Karpas-422 (cell line): ENCODE data around the gene AFF3. TPM values are rescaled to one million over a fixed set of nuclear protein-coding genes. Genes with fewer than 3 reads are reported as not detected.
A peak's percentile ranks its signal among the peaks of the same experiment; 100 is the strongest.
"Not testable (repeated sequence)": the region's sequence is repeated elsewhere in the genome, so short reads cannot be mapped to it uniquely, and the experiment has no call there.

Experiments used
- DNase-seq: peaks from one replicate; pipeline ENCODE4 v3.0.0-alpha.2; 2015
- H2AFZ ChIP-seq: fragments of 200-600 bp; sonication (generic); 2 replicates; pipeline ENCODE4 v1.6.1; 2014; ENCODE audit warnings: antibody characterized with exemption, low read length, mixed read lengths
- H3K27ac ChIP-seq: fragments of 200-600 bp; sonication (generic); 2 replicates; pipeline ENCODE4 v1.5.1; 2014; ENCODE audit warnings: mild to moderate bottlenecking, low read length, moderate library complexity
- H3K27me3 ChIP-seq: fragments of 200-600 bp; sonication (generic); 2 replicates; pipeline ENCODE4 v1.6.1; 2014; ENCODE audit warnings: low read length, mixed read lengths
- H3K36me3 ChIP-seq: fragments of 200-600 bp; sonication (generic); 2 replicates; pipeline ENCODE4 v1.6.1; 2014; ENCODE audit warnings: low read length, mixed read lengths; ENCODE audit not compliant: insufficient read depth
- H3K4me1 ChIP-seq: fragments of 200-600 bp; sonication (generic); 2 replicates; pipeline ENCODE4 v1.6.1; 2014; ENCODE audit warnings: mild to moderate bottlenecking, low read length, mixed read lengths
- H3K4me2 ChIP-seq: fragments of 200-600 bp; sonication (generic); 2 replicates; pipeline ENCODE4 v1.6.1; 2014; ENCODE audit warnings: low read length, low read depth, mild to moderate bottlenecking; ENCODE audit not compliant: poor library complexity, severe bottlenecking
- H3K4me3 ChIP-seq: fragments of 200-600 bp; sonication (generic); 2 replicates; pipeline ENCODE4 v1.5.1; 2014; ENCODE audit warnings: mild to moderate bottlenecking, antibody characterized with exemption, low read length, mixed read lengths
- H3K79me2 ChIP-seq: fragments of 200-600 bp; sonication (generic); 2 replicates; pipeline ENCODE4 v1.6.1; 2014; ENCODE audit warnings: mild to moderate bottlenecking, low read length, mixed read lengths
- H3K9ac ChIP-seq: fragments of 200-600 bp; sonication (generic); 2 replicates; pipeline ENCODE4 v1.6.0; 2014; ENCODE audit warnings: low read length
- H3K9me2 ChIP-seq: fragments of 200-600 bp; sonication (generic), shearing (Covaris generic); replicated peaks from 2 replicates; pipeline ENCODE4 v1.6.0; 2014; ENCODE audit warnings: mild to moderate bottlenecking, low read length, moderate library complexity; ENCODE audit not compliant: insufficient read depth
- H3K9me3 ChIP-seq: fragments of 300-700, 200-600 bp; sonication (generic); 2 replicates; pipeline ENCODE4 v1.6.1; 2014; ENCODE audit warnings: low read length, mixed read lengths
- H4K20me1 ChIP-seq: fragments of 200-600 bp; sonication (generic); 2 replicates; pipeline ENCODE4 v1.6.1; 2014; ENCODE audit warnings: mild to moderate bottlenecking, antibody characterized with exemption, low read length, low read depth; ENCODE audit not compliant: insufficient read depth
- total RNA-seq: library from RNA; depleted of rRNA; stranded (reverse); fragments of >200 nt; shearing (Covaris generic); gene quantifications from 2 replicates; pipeline ENCODE4 v1.2.3, GENCODE V29; 2014; ENCODE audit warnings: low replicate concordance

The AFF3 gene
- total RNA-seq, 1 experiment from 2014 or later = 99.7 TPM

- peak overlapping the region; percentile 34 for H3K4me2 ChIP-seq
- peak overlapping the region; percentile 42 for H3K9ac ChIP-seq
- 0 out of 2 replicates have a peak overlapping the region, but pooled peaks have one; percentile 13 for H3K4me3 ChIP-seq
- no peaks in the 10 kb centered on the region for H3K9me2 ChIP-seq
- peaks cover 27% of the 10 kb centered on the region; the same call in 1 of the 2 replicates for H4K20me1 ChIP-seq
- H3K79me2 ChIP-seq = 0 out of 2 replicates have a peak, but pooled peaks cover 9% of the 10 kb centered on the region
- peak overlapping the region; percentile 62 for H3K27ac ChIP-seq
- H3K9me3 ChIP-seq = no peaks in the 10 kb centered on the region
- no peaks in the 10 kb centered on the region for H3K27me3 ChIP-seq
- no peak for DNase-seq
- peaks cover 24% of the 10 kb centered on the region for H3K36me3 ChIP-seq
- H2AFZ ChIP-seq = no peak overlapping the region
- H3K4me1 ChIP-seq = peaks cover 93% of the 10 kb centered on the region
These were observed 32.3 kb downstream of the AFF3 start for GRCh38 chr2:100109986-100110613.

GRCh38 chr2:100108648-100109020 is 33.8 kb downstream of the AFF3 start:
- not testable (repeated sequence) for H3K27me3 ChIP-seq, H3K9me3 ChIP-seq, H3K4me2 ChIP-seq, DNase-seq, H2AFZ ChIP-seq, H3K9ac ChIP-seq, H3K9me2 ChIP-seq, H3K4me3 ChIP-seq, H3K79me2 ChIP-seq, H3K27ac ChIP-seq
- Histone ChIP-seq H3K4me1 (peaks cover 80% of the 10 kb centered on the region), H4K20me1 (peaks cover 25% of the 10 kb centered on the region; the same call in 1 of the 2 replicates), H3K36me3 (peaks cover 24% of the 10 kb centered on the region)

GRCh38 chr2:100107906-100108647 is 34.3 kb downstream of the AFF3 start:
- no peak overlapping the region for H3K4me3 ChIP-seq
- H3K79me2 ChIP-seq = 0 out of 2 replicates have a peak, but pooled peaks cover 9% of the 10 kb centered on the region
- no peak for DNase-seq
- H4K20me1 ChIP-seq = peaks cover 21% of the 10 kb centered on the region; the same call in 1 of the 2 replicates
- H3K4me1 ChIP-seq = peaks cover 74% of the 10 kb centered on the region
- H3K9ac ChIP-seq = no peak overlapping the region
- H3K36me3 ChIP-seq = peaks cover 19% of the 10 kb centered on the region
- H3K4me2 ChIP-seq = peak overlapping the region; percentile 7
- H3K27ac ChIP-seq = no peak overlapping the region
- no peaks in the 10 kb centered on the region for H3K9me3 ChIP-seq
- no peak overlapping the region for H2AFZ ChIP-seq
- H3K27me3 ChIP-seq = no peaks in the 10 kb centered on the region
- no peaks in the 10 kb centered on the region for H3K9me2 ChIP-seq

- peak overlapping the region; percentile 7 for H3K4me2 ChIP-seq
- H3K79me2 ChIP-seq = 0 out of 2 replicates have a peak, but pooled peaks cover 9% of the 10 kb centered on the region
- no peaks in the 10 kb centered on the region for H3K9me3 ChIP-seq
- H3K9ac ChIP-seq = no peak overlapping the region
- peaks cover 14% of the 10 kb centered on the region for H3K36me3 ChIP-seq
- H3K27me3 ChIP-seq = no peaks in the 10 kb centered on the region
- peaks cover 21% of the 10 kb centered on the region; the same call in 1 of the 2 replicates for H4K20me1 ChIP-seq
- H3K27ac ChIP-seq = no peak overlapping the region
- peak; percentile 40 for DNase-seq
- no peak overlapping the region for H3K4me3 ChIP-seq
- no peak overlapping the region for H2AFZ ChIP-seq
- no peaks in the 10 kb centered on the region for H3K9me2 ChIP-seq
- H3K4me1 ChIP-seq = peaks cover 68% of the 10 kb centered on the region
These were observed 35.0 kb downstream of the AFF3 start for GRCh38 chr2:100107440-100107839.

GRCh38 chr2:100106460-100106859 is 35.9 kb downstream of the AFF3 start:
- Histone ChIP-seq H2AFZ (no peak overlapping the region), H4K20me1 (peaks cover 21% of the 10 kb centered on the region; the same call in 1 of the 2 replicates), H3K36me3 (peaks cover 9% of the 10 kb centered on the region), H3K9ac (no peak overlapping the region), H3K4me2 (peak overlapping the region; percentile 71), H3K27me3 (no peaks in the 10 kb centered on the region), H3K79me2 (0 out of 2 replicates have a peak, but pooled peaks cover 9% of the 10 kb centered on the region), H3K27ac (no peak overlapping the region), H3K9me3 (no peaks in the 10 kb centered on the region), H3K9me2 (no peaks in the 10 kb centered on the region), H3K4me1 (peaks cover 58% of the 10 kb centered on the region), H3K4me3 (no peak overlapping the region)
- DNase-seq = peak; percentile 29

- no peak overlapping the region for H2AFZ ChIP-seq
- H3K4me3 ChIP-seq = peak overlapping the region; percentile 61
- no peaks in the 10 kb centered on the region for H3K27me3 ChIP-seq
- peak overlapping the region; percentile 47 for H3K9ac ChIP-seq
- 0 out of 2 replicates have a peak, but pooled peaks cover 9% of the 10 kb centered on the region for H3K79me2 ChIP-seq
- DNase-seq = peak; percentile 42
- peaks cover 21% of the 10 kb centered on the region; the same call in 1 of the 2 replicates for H4K20me1 ChIP-seq
- no peaks in the 10 kb centered on the region for H3K9me3 ChIP-seq
- peaks cover 50% of the 10 kb centered on the region for H3K4me1 ChIP-seq
- H3K27ac ChIP-seq = 0 out of 2 replicates have a peak overlapping the region, but pooled peaks have one; percentile 4
- H3K9me2 ChIP-seq = no peaks in the 10 kb centered on the region
- H3K36me3 ChIP-seq = peaks cover 9% of the 10 kb centered on the region
- peak overlapping the region; percentile 71 for H3K4me2 ChIP-seq
These were observed 36.7 kb downstream of the AFF3 start for GRCh38 chr2:100105678-100106054.

- 0 out of 2 replicates have a peak overlapping the region, but pooled peaks have one; percentile 4 for H3K27ac ChIP-seq
- H3K9me3 ChIP-seq = no peaks in the 10 kb centered on the region
- 0 out of 2 replicates have a peak, but pooled peaks cover 7% of the 10 kb centered on the region for H3K79me2 ChIP-seq
- H2AFZ ChIP-seq = no peak overlapping the region
- H3K27me3 ChIP-seq = no peaks in the 10 kb centered on the region
- peak overlapping the region; percentile 47 for H3K9ac ChIP-seq
- peak overlapping the region; percentile 61 for H3K4me3 ChIP-seq
- H4K20me1 ChIP-seq = peaks cover 15% of the 10 kb centered on the region; the same call in 1 of the 2 replicates
- H3K9me2 ChIP-seq = no peaks in the 10 kb centered on the region
- H3K4me2 ChIP-seq = peak overlapping the region; percentile 71
- H3K4me1 ChIP-seq = peaks cover 43% of the 10 kb centered on the region
- peak; percentile 41 for DNase-seq
- H3K36me3 ChIP-seq = peaks cover 5% of the 10 kb centered on the region
These were observed 37.4 kb downstream of the AFF3 start for GRCh38 chr2:100104718-100105677.
